GM13977 (cell line): Measurements from ENCODE around the gene CNOT9.

Experiments
- DNase-seq: peaks from one replicate; pipeline ENCODE4 v3.0.0; 2012; ENCODE audit warnings: low spot score
- in situ Hi-C: fragments of 300-500 bp; cut with MboI; formaldehyde crosslinking; loops from one replicate; pipeline ENCODE4 v1.12.0; 2022; ENCODE audit warnings: low sequenced_read_pairs, low pct_unique_long_range_greater_than_20kb, mixed read lengths, inconsistent platforms; ENCODE audit not compliant: unreplicated experiment
- TF ChIP-seq, protein P1 (sequence below): IDR thresholded peaks from 2 replicates; pipeline ENCODE4 v1.5.1; 2012; ENCODE audit warnings: mild to moderate bottlenecking, control low read depth; ENCODE audit not compliant: insufficient read depth; ENCODE audit errors: extremely low read depth, missing control alignments

Gene CNOT9

DNA sequence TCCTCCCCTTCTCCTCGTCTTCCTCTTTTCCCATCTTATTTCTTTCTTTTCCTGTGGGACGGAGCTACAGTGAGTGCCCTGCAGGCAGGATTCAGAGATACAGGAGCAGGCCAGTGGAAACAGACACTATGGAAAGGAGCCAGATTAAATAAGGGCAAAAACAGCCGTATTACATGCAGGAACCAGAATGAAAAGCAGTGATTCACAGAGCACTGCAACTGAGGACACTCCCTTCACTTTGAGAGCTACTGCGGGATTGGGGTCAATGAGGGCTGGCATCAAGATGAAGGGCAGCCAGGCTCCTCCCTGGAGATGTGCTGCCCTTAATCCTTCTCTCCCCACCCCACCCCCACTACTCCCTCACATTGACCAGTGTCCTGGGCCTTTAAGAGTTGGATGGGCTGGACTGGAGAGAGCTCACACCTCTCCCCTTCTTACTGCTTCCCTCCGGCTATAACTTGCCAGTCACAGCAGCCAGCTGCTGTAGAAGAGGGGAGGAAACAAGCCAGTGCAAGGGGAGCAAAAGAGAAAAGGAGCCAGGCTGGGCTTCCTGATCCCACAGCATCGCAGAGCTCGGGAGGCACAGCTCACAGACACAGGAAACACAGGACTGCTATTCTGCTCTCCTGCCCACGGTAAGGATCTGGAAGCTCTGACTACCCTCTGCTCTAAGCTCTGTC, 38.9 kb downstream of the CNOT9 start, which contains the start of gene PLCD4:
PLCD4 (plus strand) TSS at position 464 of the 680 bp plus-strand sequence. CDS start 7,841 bp downstream, outside the sequence.
- in situ Hi-C loops = no loop called here
- DNase-seq = no peak
- TF ChIP-seq, protein P1, sequence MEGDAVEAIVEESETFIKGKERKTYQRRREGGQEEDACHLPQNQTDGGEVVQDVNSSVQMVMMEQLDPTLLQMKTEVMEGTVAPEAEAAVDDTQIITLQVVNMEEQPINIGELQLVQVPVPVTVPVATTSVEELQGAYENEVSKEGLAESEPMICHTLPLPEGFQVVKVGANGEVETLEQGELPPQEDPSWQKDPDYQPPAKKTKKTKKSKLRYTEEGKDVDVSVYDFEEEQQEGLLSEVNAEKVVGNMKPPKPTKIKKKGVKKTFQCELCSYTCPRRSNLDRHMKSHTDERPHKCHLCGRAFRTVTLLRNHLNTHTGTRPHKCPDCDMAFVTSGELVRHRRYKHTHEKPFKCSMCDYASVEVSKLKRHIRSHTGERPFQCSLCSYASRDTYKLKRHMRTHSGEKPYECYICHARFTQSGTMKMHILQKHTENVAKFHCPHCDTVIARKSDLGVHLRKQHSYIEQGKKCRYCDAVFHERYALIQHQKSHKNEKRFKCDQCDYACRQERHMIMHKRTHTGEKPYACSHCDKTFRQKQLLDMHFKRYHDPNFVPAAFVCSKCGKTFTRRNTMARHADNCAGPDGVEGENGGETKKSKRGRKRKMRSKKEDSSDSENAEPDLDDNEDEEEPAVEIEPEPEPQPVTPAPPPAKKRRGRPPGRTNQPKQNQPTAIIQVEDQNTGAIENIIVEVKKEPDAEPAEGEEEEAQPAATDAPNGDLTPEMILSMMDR = no peak

DNA sequence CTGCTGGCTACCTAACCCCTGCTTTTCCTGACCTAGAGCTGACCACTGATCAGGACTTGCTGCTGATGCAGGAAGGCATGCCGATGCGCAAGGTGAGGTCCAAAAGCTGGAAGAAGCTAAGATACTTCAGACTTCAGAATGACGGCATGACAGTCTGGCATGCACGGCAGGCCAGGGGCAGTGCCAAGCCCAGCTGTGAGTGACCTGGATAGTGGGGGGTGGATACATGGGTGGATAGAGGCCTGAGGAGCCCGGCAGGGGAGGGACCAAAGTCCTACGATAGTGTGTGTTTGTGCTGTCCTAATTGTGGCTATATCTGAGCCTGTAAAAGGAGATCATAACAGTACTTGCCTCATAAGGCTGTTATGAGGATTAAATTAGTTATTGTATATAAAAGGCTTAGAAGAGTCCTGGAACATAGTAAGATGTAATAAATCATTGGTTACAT, 47.3 kb downstream of the CNOT9 start:
- TF ChIP-seq, protein P1 = no peak
- in situ Hi-C loops = no loop called here
- no peak for DNase-seq

DNA sequence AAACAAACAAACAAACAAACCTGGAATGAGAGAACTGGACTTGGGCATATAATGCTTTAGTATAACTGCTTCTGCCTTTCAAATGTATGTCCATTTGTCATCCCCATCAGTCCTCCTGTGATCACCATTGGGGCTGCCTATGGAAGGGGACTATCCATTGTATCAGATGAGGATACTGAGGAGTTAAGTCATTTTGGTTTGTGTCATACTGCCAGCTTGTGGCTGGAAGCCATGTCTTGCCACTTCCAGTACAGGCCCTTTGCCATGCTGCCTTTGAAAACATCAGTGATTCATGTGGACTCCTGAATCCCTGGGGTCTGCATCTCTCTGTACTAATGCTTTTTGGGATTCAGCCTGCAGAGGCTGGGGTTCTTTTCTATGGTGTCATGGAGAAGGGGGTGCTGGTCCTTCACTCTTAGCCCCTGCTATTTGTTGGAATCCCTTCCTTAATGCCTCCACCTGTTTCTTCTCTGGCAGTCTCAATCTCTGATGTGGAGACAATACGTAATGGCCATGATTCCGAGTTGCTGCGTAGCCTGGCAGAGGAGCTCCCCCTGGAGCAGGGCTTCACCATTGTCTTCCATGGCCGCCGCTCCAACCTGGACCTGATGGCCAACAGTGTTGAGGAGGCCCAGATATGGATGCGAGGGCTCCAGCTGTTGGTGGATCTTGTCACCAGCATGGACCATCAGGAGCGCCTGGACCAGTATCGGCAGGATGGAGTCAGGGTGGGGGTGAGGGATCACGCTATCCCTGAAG, 49.6 kb downstream of the CNOT9 start:
- no peak for DNase-seq
- in situ Hi-C loops = no loop called here
- TF ChIP-seq, protein P1 = peak; percentile 15

DNA sequence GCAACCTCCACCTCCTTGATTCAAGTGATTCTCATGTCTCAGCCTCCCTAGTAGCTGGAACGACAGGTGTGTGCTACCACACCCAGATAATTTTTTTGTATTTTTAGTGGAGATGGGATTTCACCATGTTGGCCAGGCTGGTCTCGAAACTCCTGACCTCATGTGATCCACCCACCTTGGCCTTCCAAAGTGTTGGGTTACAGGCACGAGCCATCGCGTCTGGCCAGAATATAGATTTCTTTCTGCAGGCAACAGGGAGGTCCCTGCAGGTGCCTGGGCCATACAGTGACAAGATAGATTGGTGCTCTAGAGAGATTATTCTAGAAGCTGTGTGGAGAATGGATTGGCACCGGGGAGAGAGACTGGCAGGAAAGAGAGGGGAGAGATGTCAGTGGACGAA, 52.4 kb downstream of the CNOT9 start:
- no peak for DNase-seq
- in situ Hi-C loops = no loop called here

DNA sequence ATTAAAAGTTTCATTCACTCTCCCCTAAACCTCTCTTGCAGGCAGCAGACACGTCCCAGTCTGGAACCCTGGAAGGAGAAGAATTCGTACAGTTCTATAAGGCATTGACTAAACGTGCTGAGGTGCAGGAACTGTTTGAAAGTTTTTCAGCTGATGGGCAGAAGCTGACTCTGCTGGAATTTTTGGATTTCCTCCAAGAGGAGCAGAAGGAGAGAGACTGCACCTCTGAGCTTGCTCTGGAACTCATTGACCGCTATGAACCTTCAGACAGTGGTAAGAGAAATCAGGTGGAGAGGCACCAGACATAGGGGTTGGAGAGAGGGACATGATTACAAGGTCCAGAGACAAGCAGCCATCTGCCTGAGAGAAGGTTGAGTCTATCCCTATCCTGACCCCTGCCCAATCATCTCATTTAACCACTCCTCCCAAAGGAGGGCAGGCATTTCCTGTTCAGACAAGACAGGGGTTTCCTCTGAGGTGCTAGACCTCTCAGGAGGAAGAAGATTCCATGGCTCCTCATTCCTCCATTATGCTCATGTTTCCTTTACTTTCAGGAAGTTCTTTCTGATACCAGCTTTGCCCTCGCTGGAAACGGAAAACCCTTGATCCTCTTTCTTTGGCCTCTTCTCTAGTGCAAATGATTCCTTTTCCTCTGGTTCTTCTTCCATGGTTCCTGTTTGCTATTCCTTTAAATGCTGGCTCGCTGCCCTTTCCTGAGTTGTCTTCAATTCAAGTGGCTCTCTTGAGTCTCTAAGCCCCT, 54.1 kb downstream of the CNOT9 start:
- DNase-seq = no peak
- TF ChIP-seq, protein P1 = no peak
- in situ Hi-C loops = no loop called here

More for the DNA sequence above, 52.4 kb downstream of the CNOT9 start:
- TF ChIP-seq, protein P1 = no peak

DNA sequence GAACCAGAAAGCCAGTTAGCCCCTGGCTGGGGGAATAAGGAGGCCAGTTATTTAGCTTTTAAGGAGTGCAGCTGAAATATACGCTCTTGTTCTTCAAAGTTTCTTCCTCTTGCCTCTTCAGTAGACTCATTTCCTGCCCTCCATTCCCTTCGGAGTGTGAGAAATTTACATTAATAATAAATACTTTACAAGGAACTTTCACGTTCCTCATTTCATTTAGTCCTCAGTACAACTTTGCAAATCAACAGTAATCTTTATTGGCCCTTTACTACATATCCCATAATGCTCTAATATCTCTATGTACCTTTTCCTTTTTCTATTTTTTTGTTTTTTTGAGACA, 54.7 kb downstream of the CNOT9 start:
- TF ChIP-seq, protein P1 = no peak
- no peak for DNase-seq
- in situ Hi-C loops = no loop called here
